Fibroblast of mammary gland (primary cell): ENCODE measurements around the gene SNED1.

ENCODE experiments used
- DNase-seq: peaks from one replicate; pipeline ENCODE4 v3.0.0-alpha.2; 2010; ENCODE audit warnings: low read depth
- H3K4me3 ChIP-seq: 2 replicates; pipeline ENCODE4 v1.5.1; 2011; ENCODE audit warnings: low read depth, mild to moderate bottlenecking, low read length, moderate library complexity; ENCODE audit not compliant: control insufficient read depth
- TF ChIP-seq, protein P1 (sequence below): conservative IDR thresholded peaks from 2 replicates; pipeline ENCODE4 v1.5.1; 2011; ENCODE audit warnings: low read depth, low read length, inconsistent platforms; ENCODE audit not compliant: control insufficient read depth, insufficient read depth

Gene SNED1

DNA sequence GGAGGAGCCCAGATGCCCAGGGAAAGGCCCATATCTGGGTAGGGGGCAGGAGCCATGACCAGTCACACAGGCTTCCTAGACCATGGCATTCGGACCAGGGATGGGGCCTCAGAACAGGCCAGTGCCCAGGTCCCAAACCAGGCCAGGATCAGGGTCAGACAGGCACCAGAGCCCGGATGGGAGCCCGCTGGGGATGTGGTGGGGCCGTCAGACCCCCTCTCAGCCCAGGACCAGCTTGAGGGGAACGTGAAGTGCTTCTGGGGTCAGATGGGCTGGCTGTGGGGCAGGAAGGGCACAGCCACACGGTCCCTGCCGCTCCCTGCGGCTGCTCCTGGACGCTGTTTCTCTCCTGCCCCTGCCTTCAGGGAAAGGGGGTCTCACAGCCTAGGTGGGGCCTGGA is 39.1 kb downstream of the SNED1 start:
- H3K4me3 ChIP-seq, result no peak overlapping the region
- no peak for DNase-seq
- TF ChIP-seq, protein P1, sequence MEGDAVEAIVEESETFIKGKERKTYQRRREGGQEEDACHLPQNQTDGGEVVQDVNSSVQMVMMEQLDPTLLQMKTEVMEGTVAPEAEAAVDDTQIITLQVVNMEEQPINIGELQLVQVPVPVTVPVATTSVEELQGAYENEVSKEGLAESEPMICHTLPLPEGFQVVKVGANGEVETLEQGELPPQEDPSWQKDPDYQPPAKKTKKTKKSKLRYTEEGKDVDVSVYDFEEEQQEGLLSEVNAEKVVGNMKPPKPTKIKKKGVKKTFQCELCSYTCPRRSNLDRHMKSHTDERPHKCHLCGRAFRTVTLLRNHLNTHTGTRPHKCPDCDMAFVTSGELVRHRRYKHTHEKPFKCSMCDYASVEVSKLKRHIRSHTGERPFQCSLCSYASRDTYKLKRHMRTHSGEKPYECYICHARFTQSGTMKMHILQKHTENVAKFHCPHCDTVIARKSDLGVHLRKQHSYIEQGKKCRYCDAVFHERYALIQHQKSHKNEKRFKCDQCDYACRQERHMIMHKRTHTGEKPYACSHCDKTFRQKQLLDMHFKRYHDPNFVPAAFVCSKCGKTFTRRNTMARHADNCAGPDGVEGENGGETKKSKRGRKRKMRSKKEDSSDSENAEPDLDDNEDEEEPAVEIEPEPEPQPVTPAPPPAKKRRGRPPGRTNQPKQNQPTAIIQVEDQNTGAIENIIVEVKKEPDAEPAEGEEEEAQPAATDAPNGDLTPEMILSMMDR, result no peak

DNA sequence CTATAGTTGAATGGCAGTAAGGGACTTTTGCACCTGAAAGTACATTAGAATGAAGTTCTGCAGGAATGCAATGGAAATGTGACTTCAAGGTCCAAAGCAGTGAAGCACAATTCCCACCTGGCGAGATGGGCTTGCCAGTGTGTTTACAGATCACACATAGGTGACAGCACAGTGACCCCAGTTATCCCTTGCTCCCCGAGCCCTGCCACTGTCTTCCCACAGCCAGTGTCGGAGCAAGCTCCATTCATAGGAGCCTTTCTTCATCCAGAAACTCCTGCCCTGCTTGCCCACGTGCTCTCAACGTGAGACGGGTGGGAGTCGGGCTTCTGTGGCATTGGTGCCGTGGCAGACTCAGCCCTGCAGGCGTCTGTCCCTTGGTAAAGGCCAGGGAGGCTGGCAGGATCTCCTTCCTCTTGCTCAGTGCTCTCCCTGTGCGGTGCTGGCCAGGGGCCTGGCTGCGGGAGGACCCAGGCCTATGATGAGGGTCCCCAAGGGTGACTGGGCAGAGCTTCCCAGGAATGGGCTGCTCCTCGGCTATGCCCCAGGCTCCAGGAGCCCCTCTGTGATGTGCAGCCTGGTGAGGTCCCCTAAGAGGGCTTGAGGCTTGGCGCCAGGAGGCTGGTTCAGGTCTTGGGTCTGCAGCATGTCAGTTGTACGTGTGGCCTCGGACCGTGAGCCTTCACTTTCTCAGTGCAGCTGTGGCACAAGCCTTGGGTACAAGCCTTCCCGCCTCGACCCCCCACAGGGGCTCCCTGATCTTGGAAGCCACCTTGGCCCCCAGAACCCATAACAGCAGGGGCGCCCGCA is 40.2 kb downstream of the SNED1 start:
- TF ChIP-seq, protein P1, result no peak
- no peak overlapping the region for H3K4me3 ChIP-seq
- no peak for DNase-seq

DNA sequence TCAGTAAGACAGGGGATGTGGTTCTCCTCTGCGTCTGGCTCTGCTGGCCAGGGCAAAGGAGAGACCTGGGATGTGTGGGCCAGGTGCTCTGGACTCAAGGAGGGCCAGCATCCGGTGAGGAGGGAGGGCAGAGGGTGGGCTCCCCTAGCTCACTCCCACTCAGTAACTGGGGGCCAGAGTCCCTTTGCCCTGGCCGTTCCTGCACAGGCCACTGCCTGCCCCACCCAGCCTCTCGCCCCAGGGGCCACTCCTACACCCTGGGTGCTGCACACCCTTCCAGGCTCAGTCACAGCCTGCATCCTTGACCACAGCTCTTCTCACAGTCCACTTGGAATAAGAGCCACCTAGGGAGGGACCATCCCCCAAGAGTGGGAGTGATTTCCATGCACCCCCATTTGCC is 41.0 kb downstream of the SNED1 start:
- no peak overlapping the region for H3K4me3 ChIP-seq
- TF ChIP-seq, protein P1, result no peak
- DNase-seq, result no peak

DNA sequence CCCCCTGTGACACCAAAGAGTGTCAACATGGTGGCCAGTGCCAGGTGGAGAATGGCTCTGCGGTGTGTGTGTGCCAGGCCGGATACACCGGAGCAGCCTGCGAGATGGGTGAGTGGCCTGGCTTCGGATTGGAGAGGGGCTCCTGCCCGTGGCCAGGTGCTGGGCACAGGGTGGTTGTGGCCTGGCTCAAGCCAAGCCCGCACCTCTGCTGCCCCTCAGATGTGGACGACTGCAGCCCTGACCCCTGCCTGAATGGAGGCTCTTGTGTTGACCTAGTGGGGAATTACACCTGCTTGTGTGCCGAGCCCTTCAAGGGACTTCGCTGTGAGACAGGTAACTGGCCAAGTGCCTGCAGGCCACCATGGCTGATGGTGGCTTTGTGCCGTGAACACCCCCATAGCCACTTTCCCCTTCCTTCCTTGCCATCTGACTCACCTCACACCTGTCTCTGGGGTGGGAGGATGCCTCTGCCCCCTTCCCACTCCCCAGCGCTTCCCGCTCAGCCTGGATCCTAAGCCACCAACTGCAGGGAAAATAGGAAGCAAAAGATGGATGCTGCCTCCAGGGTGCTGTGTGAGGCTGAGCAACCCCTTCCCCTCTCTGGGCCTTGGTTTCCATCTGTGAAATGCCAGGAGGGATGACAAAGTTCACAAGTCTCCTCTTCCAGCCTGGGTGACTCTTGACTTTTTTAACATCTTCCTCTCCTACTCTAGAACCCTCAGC is 41.8 kb downstream of the SNED1 start:
- TF ChIP-seq, protein P1, result no peak
- DNase-seq, result no peak
- no peak overlapping the region for H3K4me3 ChIP-seq

DNA sequence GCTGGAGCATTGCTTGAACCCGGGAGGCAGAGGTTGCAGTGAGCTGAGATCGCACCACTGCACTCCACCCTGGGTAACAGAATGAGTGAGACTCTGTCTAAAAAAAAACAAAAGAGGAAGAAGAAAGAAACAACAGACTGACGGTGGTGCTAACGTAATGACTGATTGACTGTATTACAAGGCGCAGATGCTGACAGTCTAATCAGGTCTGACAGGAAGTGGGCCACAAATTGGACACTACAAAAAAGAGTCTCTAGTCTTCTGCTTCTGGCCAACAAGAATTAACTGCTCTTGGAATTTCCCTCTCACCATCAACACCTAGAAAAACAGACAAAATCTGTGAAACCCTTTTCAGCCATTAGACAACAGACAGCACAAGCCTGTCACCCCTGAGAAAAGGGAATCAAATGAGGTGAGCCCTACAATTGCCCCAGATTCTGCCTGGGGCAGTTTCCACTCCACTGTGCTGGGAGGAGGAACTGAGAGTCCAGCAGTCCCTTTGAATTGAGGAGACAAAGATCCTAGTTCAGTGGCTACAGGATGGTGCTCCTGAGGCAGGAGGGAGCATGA is 43.3 kb downstream of the SNED1 start:
- H3K4me3 ChIP-seq, result no peak overlapping the region
- TF ChIP-seq, protein P1, result no peak
- DNase-seq, result no peak

DNA sequence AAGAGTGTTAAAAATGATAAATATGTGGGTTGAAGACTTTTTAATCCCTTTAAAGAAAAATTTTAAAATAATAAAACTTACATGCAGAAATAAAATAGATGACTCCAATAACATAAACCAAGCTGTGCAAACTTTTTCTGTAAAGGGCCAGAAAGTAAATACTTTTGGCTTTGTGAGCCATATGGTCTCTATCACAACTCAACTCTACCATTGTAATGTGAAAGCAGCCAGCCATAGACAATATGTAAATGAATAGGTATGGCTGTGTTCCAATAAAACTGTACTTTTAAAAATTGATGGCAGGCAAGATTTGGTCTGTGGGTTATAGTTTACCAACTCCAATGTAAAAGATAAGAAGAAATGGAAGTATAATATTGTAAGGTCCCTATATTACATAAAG is 45.2 kb downstream of the SNED1 start:
- no peak overlapping the region for H3K4me3 ChIP-seq
- DNase-seq, result no peak
- TF ChIP-seq, protein P1, result no peak
